HPDE6-E6E7 (cell line): Measurements from ENCODE around the gene ZDHHC11.
"Not testable (repeated sequence)": the region's sequence is repeated elsewhere in the genome, so short reads cannot be mapped to it uniquely, and the experiment has no call there.

ENCODE experiments used
- DNase-seq: peaks from one replicate; pipeline ENCODE4 v3.0.0; 2011; ENCODE audit warnings: missing footprints; ENCODE audit errors: extremely low spot score

Gene ZDHHC11

GRCh38 chr5:880816-881550, 30.2 kb upstream of the ZDHHC11 start:
- DNase-seq: no peak

GRCh38 chr5:878677-879076, 27.9 kb upstream of the ZDHHC11 start:
- DNase-seq: not testable (repeated sequence)

GRCh38 chr5:878125-878524, 27.3 kb upstream of the ZDHHC11 start:
- no peak for DNase-seq

GRCh38 chr5:876398-877365, 25.9 kb upstream of the ZDHHC11 start:
- DNase-seq: no peak

GRCh38 chr5:875931-876330, 25.1 kb upstream of the ZDHHC11 start:
- no peak for DNase-seq

GRCh38 chr5:873328-873727, 22.5 kb upstream of the ZDHHC11 start:
- DNase-seq: no peak

- DNase-seq: no peak
Observed at GRCh38 chr5:872301-872700, 21.5 kb upstream of the ZDHHC11 start.

- DNase-seq: no peak
Observed at GRCh38 chr5:871596-872298, 21.0 kb upstream of the ZDHHC11 start.

GRCh38 chr5:870956-871355, 20.2 kb upstream of the ZDHHC11 start:
- no peak for DNase-seq

- no peak for DNase-seq
Observed at GRCh38 chr5:868428-869135, 17.8 kb upstream of the ZDHHC11 start.

- no peak for DNase-seq
Observed at GRCh38 chr5:867300-867870, 16.6 kb upstream of the ZDHHC11 start.

GRCh38 chr5:865771-866170, 15.0 kb upstream of the ZDHHC11 start:
- DNase-seq: no peak

- no peak for DNase-seq
Observed at GRCh38 chr5:865168-865521, 14.4 kb upstream of the ZDHHC11 start.

GRCh38 chr5:864492-865167, 13.8 kb upstream of the ZDHHC11 start:
- DNase-seq: no peak

- no peak for DNase-seq
Observed at GRCh38 chr5:863244-863805, 12.5 kb upstream of the ZDHHC11 start.

GRCh38 chr5:862367-863243, 11.8 kb upstream of the ZDHHC11 start:
- DNase-seq: no peak

- peak; percentile 61 for DNase-seq
Observed at GRCh38 chr5:861442-862366, 10.9 kb upstream of the ZDHHC11 start.

GRCh38 chr5:860506-861150, 9.8 kb upstream of the ZDHHC11 start:
- no peak for DNase-seq
